IPS-18a (cell line): ENCODE measurements around the gene PRDM4.

Experiments used
- H3K27ac ChIP-seq: one replicate; pipeline ENCODE4 v1.5.1; 2013; ENCODE audit warnings: low read length
- H3K27me3 ChIP-seq: one replicate; pipeline ENCODE4 v1.6.1; 2013; ENCODE audit warnings: mild to moderate bottlenecking, low read length; ENCODE audit not compliant: control insufficient read depth, insufficient read depth
- H3K36me3 ChIP-seq: one replicate; pipeline ENCODE4 v1.6.1; 2013; ENCODE audit warnings: low read depth, low read length; ENCODE audit not compliant: control insufficient read depth
- H3K4me1 ChIP-seq: one replicate; pipeline ENCODE4 v1.6.1; 2013; ENCODE audit warnings: low read depth, low read length; ENCODE audit not compliant: control insufficient read depth
- H3K4me3 ChIP-seq: one replicate; pipeline ENCODE4 v1.5.1; 2013; ENCODE audit warnings: low read length
- H3K9ac ChIP-seq: one replicate; pipeline ENCODE4 v1.6.1; 2013; ENCODE audit warnings: mild to moderate bottlenecking, low read length, moderate library complexity
- H3K9me3 ChIP-seq: one replicate; pipeline ENCODE4 v1.6.1; 2013; ENCODE audit warnings: low read depth, low read length; ENCODE audit not compliant: control insufficient read depth

Gene PRDM4

GRCh38 chr12:107684029-107684795, 76.7 kb downstream of the PRDM4 start:
- Histone ChIP-seq H3K9ac (peak overlapping the region; percentile 97), H3K27me3 (no peaks in the 10 kb centered on the region), H3K27ac (no peak overlapping the region), H3K9me3 (no peaks in the 10 kb centered on the region), H3K4me1 (peaks cover 4% of the 10 kb centered on the region), H3K4me3 (peak overlapping the region; percentile 89), H3K36me3 (peaks cover 10% of the 10 kb centered on the region)
